GM10847 (cell line): ENCODE results near the gene SUPT4H1.

Experiments
- POLR2A ChIP-seq: IDR thresholded peaks from 2 replicates; pipeline ENCODE4 v1.6.1; 2011; ENCODE audit not compliant: insufficient read length; ENCODE audit errors: extremely low read depth

Gene SUPT4H1

DNA sequence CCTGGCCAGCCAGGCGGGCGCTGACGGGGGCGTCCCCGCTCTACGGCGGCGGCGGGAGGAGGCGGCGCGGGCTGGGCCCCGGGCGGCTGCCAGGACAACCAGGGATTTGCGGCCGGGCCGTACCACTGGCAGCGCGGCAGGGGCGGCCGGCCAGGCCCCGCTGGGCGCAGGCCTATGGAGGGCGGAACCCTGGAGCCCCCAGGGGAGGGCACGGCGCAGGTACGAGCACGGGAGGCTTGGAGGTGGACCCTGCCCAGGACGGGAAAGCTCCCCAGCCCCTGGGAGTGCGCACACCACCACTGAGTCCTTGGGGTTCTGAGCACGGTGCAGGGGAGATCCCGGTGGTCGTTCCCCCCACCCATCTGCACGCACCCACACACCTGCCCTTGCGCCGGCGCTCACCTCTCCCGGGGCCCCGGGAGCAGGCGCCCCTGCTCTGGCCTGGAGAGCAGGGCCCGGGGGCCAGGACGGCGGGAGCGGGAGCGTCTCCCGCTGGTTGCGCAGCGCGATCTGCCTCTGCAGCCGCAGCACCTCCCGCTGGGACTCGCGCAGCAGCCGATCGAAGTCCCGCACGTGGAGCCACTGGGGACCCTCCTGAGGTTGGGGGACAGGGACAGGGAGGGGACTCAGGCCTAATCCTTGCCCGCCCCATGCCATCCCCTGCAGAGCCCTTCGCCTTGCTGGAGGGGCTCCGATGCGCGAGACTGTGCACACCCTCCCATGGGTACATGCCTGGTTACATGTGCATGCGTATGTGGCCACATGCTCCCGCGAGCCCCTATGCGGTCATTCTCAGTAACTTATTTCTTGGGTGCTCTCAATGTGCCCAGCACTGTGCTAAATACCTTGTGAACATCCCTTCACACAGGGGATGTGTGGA, 27.4 kb downstream of the SUPT4H1 start:
- TF ChIP-seq POLR2A = no peak

DNA sequence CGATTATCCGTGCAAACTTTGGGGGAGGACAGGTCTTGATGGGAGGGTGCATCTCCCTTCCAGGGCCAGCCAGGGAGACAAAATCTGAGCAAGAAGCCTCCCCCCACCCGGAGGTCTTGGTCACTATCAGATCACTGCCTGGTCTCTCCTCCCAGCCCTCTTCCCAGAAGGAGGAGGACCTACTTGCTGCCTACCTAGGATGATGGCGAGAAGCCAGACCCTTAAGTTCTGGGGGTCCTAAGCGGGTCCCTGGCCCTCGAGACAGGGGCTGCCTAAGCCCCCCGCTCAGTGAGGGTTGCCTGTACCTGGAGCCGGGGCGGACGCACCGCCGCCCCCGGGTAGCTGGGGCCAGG, 28.0 kb downstream of the SUPT4H1 start:
- no peak for TF ChIP-seq POLR2A

DNA sequence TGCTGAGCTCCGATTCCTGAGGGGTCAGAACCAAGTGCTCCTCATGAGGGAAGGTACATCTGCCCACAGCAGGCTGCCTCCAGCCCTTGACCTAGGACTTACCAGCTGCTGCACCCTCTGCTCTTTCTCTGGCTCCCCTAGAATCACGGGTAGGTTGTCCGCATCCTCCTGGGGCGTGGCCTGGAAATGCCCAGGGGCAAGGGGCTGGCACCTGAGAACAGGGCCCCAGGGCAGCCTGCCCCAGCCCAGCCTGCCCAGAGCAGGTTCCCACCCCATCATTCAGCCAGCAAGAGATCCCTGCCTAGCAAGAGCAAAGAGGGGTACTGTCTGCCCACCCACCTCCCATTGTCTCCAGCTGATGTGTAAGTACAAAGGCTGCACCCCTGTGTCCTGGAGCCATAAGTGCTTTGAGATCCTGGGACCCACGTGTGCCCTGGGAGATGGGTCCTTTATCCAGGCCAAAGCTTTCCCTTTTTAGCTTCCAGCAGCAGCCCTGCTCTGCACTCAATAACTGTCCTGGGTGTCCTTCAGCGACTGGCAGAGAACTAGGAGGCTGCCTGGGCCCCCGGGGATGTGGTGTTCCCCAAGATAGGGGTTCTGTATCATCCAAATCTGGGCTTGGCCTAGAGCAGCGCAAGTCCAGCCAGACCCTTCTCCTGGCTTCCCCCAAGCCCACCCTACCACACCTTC, 28.5 kb downstream of the SUPT4H1 start:
- TF ChIP-seq POLR2A = no peak

DNA sequence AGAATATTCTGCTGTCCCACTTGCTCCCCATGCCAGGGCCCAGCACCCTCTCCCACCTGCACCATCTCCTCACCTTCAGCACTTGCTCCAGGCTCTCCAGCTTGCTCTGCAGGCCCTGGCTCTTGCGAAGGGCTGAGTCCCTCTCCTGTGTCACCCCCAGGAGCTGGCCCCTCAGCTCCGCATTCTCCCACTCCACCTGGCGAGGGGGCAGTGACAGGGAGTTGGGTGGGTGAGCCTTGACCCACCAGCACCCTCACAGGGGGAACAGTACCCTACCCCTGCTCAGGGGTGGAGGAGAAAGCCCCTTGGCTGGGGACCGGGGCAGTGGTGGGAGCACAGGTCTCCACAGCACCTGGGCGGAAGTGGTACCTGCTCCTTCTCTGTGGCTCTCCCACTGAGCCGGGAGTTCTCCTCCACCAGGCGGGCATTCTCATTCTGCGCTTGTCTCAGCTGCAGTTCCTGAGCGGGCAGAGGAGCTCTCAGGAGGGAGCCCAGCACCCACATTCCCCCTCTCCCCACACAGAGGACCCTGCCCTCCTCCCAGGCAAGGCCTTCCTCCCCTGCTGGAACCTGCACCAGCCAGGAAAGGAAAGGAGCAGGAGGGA, 29.3 kb downstream of the SUPT4H1 start:
- TF ChIP-seq POLR2A = no peak

DNA sequence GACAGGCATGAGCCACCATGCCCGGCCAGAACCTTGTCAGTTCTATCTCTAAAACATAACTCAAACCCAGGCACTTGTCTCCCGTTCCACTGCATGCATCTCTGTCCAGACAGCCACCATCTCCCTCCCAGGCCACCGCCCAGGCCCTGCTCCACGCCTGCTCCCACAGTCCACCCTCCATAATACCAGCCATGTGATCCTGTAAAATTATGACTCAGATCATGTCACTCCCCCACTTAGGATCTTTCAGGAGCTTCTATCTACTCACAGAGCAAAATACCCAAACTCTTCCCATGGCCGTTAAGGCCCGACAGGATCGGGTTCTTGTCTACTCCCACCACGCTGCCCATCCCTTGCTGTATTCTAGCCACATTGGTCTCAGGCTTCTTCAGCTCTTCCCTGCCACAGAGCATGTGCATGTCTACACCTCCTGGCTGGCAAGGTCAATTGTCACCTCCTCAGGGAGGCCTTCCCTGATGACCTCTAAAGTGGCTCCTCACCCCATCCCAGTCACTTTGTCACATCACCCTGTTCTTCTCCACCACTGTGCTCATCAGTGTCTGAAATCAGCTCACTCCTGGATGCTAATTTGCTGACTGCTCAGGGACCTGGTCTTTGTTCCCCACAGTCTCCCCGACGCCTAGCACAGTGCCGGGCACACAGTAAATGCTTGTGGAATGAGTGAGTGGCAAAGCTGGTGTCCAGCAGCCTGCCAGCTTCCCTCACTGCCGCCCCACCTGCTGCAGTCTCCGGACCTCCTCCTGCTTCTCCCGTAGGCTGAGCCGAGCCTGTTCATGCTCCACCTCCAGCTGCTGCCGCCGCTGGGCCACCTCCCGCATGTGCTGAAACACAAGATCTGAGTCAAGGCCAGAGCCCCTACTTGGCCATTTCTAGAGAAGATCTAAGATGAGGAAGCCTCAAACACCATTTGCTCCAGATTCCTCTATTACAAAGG, 30.2 kb downstream of the SUPT4H1 start:
- no peak for TF ChIP-seq POLR2A

DNA sequence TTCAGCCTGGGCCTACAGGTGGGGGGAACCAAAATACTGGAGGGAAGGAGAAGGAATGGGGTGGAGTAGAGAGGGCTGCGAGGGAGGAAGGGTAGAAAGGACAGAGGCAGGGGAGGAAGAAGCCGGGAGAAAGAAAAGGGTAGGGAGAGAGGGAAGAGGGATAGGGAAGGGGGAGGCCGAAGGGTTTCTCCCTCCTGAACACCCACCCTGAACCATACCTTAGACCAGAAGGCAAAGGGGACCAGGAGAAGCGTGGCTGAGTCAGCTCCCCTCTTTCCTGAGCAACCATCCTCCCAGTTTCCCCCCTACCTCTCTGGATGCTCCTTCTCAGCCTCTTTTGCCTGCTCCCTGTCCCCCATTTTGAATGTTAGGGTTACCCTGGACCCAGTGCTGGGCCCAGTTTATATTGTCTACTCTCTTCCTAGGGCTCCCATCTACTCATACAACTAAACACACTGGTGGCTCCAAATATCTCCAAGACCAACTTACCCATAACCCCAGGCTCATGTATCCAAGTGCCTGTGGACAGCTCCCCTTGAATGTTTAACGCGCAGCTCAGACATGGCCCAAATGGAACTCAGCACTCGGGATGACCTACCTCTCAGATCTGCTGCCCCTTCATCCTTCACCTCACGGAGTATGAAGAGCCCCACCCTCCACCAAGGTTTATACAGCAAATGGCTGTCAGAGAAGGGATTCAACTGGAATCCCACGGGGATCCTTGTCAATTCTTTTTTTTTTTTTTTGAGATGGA, 31.3 kb downstream of the SUPT4H1 start:
- no peak for TF ChIP-seq POLR2A

DNA sequence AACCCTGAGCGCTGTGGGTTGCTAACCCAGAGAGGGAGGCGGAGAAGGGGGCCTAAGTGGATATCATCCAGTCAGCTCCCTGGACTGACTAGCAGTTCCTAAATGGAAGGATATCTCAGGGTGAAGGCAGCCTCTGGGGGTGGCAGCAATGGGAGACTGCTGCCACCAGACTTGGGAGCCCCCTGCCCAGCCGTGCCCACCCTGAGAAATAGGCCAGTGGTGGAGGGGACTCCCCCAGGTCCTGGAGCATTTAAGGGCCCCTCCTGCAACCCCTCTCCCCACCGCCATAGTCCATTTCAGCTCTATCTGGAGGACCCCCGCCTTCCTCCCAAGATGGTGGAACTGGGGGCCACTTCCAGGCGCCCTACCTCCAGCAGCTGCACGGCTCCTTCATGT, 31.8 kb downstream of the SUPT4H1 start:
- TF ChIP-seq POLR2A = no peak

DNA sequence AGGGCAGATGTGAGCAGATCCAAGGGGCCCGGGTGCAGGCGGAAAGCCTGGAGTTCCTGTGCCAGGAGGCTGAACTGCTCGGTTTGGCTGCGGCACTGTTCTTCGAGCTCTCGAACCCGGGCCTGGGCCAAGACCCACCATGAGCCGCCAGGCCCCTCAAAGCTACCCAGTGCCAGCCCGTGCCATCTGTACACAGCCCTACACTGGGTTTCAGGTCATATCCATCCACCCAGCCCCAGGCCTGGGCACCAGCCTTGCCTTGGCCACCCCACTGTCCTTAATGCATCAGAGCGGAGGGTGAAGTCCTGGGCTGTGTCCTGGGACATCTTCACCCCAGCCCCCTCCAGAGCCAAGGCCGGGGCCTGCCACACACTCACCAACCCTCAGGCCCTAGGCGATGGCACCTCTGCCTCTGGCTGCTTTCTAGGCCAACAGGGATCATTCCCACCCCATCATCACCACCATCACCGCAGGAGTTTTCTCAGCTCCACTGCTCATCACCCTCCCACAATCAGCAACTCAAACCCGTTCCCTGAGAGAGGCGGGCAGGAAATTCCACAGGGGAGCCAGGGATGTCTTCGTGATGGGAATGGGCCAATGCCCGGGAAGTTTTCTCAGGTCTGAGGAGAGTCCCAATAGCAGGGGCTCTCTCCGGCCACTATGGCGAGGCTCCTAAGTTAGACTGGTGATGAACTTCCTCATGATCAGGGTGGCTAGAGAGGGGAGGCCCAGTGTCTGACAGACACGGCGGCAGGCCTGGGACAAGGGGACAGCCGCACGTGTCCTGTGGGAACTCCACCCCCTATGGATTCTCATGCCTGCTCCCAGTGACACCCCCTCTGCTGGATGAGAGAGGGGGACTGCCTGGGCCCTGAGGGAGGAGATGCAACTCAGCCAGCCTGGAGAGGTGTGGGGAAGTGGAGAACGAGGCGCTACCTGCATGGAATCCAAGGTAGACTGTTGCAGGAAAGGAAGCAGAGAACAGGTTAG, 32.5 kb downstream of the SUPT4H1 start:
- TF ChIP-seq POLR2A = no peak

DNA sequence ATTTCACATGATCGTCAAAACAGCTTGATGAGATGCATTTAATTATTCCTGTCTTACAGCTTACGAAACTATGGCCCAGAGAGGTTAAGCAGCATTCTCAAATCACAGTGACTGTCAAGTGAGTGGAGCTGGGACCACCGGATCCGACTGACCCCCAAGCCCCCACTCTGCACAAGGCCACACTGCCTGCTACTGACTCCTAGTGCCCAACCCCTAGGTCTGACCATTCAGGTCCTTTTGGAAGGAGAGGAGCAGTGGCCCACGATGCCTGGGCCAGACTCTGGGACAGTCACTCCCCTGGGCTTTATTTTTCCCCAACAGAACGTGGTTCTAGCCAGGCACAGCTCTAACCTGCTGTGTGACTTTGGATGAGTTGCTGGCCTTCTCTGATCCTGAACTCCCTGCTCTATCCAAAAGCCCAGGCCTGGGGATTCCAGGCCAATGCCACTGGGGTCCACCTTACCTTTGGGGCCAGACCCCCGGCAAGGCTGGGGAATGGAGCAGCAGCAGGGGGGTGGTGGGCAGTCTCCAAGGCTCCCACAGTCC, 33.3 kb downstream of the SUPT4H1 start:
- TF ChIP-seq POLR2A = no peak

DNA sequence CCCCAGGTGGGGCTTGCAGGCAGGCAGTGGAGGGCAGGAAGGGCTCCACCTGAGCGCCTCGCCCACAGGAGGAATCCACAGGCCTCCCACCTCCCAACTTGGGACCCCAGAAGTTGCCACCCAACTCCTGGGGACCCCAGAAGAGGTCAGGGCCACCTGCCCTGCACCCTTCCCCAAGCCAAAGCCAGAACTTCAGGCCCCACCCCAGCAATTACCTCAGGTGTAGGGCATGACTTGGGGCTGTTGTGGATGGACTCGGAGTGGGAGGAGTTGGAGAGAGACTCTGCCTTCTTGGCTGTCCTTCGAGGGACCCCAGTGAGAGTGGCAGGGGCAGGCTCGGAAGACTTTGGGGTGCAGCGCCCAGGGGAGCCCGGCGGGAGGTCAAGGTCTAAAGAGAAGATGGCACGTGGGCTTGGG, 33.9 kb downstream of the SUPT4H1 start:
- no peak for TF ChIP-seq POLR2A

DNA sequence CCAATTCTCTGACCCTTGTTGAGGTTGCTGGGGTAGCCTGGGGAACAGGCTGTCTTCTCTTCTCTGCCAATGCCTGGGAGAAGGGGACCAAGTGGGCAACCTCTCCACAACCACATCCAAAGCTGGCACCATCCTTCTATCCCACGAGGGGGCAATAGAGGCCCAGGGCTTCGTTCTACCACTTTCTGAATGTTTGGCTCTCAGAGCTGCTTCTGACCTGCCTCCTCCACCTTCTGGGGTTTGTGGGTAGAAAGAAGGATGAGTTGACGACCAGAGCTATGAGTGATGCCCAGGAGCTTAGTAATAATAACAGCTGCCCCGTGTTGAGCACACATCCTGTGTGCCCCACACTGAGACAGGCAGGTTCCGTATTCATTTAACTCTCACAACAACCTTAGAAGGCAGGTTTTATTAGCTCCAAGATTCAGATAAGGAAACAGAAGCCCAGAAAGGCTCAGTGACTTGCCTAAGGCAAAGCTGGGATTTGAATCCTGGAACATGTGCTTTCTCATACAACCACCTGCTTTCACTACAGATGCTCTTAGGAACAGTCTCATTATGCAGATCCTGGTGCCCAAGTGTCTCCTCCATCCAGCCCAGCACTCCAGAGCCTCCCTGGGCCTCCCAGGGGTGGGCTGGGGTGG, 34.5 kb downstream of the SUPT4H1 start:
- TF ChIP-seq POLR2A = no peak

DNA sequence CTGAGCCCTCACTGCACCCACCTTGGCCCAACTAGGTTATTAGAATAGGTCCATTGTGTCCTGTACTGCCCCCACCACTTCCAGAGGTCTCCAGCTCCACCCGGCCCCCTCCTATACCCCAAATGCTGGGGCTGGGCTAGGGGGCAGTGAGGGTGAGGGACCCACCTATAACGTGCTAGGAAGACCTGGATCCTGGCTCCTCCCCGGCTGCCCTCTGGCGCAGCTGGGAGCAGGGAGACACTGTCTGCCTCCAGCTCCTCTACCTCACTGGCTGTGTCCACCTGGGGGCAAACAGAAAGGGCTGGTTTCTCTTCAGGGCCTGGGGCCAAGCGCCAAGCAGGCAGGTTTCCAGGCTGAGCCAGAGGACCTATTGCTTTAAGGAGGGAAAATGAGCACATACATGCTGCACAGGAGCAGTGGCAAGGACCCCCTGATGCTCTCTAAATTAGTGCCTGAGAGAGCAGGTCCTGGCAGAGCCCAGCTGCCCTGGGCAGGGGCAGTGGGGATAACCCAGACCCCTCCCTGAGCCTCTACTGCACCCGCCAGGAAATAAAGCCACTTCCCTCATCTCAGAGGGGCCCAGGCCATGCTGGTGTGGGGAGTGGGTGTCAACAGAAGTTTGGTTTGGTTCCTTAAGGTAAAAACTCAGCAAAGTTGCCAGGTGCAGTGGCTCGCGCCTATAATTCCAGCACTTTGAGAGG, 35.6 kb downstream of the SUPT4H1 start:
- no peak for TF ChIP-seq POLR2A

DNA sequence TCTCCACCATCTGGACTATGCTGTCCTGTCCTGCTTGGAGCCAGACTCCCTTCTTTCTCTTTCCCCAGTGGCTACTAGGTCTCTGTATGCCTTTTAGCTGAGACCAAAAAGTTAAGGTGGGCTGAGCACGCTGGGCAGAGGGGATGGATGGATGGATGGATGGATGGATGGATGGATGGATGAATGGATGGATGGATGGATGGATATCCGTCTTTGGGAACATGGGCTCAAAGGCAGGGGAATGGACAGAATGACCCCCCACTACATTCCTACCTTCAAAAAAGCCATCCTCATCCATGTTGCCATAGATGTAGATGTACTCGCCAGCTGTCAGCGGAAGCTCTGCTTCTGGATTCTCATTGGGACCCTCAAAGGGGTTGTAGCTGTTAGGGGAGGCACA, 36.3 kb downstream of the SUPT4H1 start:
- no peak for TF ChIP-seq POLR2A
